Mammary epithelial cell (primary cell): ENCODE results near the gene BRD3OS.

Source experiments
- EZH2 ChIP-seq: IDR thresholded peaks from 2 replicates; pipeline ENCODE4 v1.6.1; 2012; ENCODE audit warnings: low read length, inconsistent platforms, borderline replicate concordance
- TF ChIP-seq, protein P1 (sequence below), 2 donors: IDR thresholded peaks in 1 of 2; conservative IDR thresholded peaks in 1 of 2; 2 replicates each; pipeline ENCODE4 v1.5.1; 2011 to 2012; ENCODE audit warnings: inconsistent platforms in 2 of 2, low read length in 2 of 2, mild to moderate bottlenecking in 2 of 2, control low read depth in 1 of 2, low read depth in 1 of 2; ENCODE audit not compliant: insufficient read depth in 1 of 2; ENCODE audit errors: extremely low read depth in 1 of 2

DNA sequence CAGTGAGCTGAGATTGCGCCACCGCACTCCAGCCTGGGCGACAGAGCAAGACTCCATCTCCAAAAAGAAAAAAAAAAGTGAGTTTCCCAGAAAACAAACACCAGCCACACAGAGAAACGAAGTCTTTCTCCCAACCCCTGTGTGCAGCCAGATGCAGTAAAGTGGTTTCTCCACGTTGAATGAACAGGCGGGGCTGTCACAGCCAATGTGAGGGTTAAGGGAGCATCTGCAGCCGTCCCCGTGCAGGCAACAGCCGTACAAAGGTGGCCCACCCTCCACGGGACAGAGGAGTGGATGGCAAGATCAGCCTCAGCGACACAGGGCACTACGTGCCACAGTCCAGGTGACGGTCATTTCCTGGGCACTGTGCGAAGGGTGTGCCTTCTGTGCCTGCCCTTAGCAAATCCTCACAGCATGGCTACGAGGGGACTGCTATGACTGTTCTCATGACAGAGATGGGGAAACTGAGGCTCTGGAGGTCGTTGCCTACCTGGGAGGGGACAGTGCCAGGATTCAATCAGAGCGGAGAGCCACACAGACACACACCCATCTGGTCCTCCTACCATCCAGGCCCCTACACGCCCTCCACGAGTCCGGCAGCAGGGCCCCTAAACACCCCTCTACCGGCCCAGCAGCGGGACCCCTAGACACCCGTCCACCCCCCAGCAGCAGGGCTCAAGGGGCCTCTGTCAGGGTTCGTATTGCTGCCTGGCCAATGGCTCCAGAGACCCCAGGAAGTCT lies 35.5 kb upstream of the BRD3OS start:
- TF ChIP-seq, protein P1, sequence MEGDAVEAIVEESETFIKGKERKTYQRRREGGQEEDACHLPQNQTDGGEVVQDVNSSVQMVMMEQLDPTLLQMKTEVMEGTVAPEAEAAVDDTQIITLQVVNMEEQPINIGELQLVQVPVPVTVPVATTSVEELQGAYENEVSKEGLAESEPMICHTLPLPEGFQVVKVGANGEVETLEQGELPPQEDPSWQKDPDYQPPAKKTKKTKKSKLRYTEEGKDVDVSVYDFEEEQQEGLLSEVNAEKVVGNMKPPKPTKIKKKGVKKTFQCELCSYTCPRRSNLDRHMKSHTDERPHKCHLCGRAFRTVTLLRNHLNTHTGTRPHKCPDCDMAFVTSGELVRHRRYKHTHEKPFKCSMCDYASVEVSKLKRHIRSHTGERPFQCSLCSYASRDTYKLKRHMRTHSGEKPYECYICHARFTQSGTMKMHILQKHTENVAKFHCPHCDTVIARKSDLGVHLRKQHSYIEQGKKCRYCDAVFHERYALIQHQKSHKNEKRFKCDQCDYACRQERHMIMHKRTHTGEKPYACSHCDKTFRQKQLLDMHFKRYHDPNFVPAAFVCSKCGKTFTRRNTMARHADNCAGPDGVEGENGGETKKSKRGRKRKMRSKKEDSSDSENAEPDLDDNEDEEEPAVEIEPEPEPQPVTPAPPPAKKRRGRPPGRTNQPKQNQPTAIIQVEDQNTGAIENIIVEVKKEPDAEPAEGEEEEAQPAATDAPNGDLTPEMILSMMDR (conservative IDR thresholded peaks at IDR 0.05 in 1 of 2, IDR thresholded peaks at IDR 0.05 in 1 of 2; ENCODE audit: extremely low read depth in 1 of 2, insufficient read depth in 1 of 2, low read depth in 1 of 2, low read length in 2 of 2): no peak
- TF ChIP-seq EZH2: no peak
